Activated CD8-positive, alpha-beta memory T cell treated with anti-CD3 and anti-CD28 coated beads, Interleukin-2, amount 50 U/mL, for 4 hours (primary cell): ENCODE results near the gene LINC01488.

ENCODE experiments used
- DNase-seq: peaks from one replicate; pipeline ENCODE4 v3.0.0-alpha.2; 2020

Gene LINC01488

GRCh38 chr11:69446108-69446507 lies 35.4 kb upstream of the LINC01488 start:
- DNase-seq = no peak

DNA sequence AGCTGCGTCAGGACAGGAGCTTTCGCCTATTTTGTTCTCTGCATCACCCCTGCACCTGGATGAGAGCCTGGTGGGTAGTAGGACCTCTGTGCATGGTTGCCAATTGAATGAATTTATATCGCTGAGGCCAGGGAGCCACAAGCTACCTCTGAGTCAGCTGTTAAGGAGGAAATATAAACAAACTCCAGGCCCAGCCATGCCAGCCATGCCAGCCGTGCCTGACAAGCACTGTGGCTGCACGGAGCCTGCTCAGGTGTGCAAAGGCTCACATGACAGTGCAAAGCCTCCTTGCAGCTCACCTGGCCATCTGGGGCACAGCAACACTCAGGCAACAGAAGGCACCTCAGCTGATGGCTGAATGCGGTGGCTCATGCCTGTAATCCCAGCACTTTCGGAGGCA lies 33.7 kb upstream of the LINC01488 start:
- DNase-seq = no peak

DNA sequence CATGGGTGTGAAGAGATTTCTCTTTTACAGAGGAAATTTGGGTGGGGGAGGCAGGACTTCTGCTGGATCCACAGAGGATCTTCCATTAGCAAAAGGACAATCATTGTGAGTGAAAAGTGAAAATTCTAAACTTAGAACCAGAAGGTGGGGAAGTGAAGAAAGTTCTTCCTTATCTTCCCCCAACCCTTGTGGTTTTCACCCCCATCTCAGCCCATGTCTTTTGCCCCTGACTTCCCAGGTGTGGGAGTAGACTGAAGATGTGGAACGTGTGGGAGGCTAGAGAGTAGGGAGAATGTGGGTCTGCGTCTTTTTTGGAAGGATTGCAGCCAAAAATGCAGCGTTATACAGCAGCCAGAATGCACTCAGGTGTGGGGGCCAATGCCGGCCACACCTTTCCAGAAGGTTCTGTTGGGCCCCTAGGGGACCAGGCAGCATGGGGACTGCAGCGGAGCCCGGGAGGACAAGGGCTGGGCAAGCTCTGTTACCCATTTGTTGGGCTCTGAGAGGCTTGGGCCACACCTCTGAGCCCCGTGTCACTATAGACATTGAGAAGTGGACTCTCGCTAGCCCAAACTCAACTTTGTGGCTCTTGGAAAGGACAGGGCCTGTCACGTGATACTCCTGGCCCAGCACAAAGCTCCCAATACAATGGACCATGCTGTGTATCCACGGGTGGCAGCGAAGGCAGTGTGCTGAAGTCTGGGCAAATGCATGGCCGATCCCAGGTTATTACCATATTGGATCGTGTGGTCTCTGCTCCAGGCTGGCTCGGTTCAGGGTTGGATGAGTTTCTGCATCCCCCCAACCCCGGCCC lies 32.8 kb upstream of the LINC01488 start:
- no peak for DNase-seq

DNA sequence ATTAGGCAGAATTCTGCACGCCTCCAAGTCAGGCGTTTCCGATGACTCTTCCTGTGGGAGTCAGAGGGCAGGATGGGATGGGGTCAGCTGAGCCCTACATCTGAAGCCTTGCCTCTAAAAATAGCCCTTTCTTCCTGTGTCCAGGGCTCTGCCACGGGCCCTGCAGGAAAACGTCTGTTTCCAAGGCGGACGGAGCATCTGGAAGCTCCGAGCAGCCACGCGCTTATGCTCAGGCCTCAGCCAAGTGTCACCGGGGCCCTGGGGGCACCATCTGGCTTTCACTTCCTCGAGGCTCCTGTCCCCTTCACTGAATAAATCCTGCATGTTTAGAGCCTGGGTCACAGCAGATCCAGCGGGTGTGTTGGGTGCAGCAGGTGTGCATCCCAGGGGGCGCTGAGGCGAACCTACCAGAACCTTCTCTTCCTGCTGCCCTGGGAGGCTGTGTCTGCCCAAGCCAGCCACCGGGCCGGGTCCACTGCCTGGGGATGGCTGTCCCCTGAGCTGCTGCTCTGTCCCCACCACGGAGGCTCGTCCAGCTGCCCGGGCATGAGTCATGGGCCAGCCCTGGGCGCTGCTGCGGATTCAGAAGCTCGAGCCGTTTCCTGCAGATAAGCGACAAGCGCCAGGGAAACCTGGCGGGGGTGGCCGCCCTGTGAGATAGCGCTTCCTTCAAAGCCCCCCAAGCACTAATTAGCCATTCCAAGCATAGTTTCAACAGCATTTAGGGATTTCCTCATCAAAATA lies 32.0 kb upstream of the LINC01488 start:
- no peak for DNase-seq

- DNase-seq = no peak
These were observed 31.2 kb upstream of the LINC01488 start for GRCh38 chr11:69450064-69450856.

GRCh38 chr11:69450857-69451220 lies 30.6 kb upstream of the LINC01488 start:
- DNase-seq = no peak

DNA sequence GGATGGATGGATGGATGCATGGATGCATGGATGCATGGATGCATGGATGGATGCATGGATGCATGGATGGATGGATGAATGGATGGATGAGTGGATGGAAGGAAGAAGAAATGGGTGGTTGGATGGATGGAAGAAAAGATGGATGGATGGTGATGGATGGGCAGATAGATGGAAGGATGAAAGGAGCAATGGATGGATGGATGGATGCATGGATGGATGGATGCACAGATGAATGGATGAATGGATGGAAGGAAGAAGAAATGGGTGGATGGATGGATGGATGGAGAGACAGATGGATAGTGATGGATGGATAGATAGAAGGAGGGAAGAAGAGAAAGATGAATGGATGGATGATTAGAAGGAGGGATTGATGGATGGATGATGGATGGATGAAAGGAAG lies 30.2 kb upstream of the LINC01488 start:
- DNase-seq = no peak

- no peak for DNase-seq
These were observed 29.1 kb upstream of the LINC01488 start for GRCh38 chr11:69452206-69452987.

DNA sequence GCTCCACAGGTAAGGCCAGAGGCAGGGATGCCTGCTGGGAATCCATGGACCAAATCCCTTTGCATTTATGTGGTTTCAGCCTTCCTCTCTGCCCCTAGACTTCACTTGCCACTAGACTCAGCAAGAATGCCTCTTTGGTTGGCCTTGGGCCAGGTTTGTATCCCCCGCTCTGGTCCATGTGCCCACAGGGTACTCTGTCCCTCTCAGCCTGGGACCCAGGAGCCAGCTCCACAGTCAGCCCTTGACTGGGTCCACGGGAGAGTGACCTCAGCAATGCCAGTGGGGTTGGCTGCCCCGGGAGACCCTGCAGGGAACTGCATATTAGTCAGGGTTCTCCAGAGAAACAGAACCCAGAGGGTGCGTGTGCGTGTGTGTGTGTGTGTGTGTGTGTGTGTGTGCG lies 28.3 kb upstream of the LINC01488 start:
- DNase-seq = no peak

DNA sequence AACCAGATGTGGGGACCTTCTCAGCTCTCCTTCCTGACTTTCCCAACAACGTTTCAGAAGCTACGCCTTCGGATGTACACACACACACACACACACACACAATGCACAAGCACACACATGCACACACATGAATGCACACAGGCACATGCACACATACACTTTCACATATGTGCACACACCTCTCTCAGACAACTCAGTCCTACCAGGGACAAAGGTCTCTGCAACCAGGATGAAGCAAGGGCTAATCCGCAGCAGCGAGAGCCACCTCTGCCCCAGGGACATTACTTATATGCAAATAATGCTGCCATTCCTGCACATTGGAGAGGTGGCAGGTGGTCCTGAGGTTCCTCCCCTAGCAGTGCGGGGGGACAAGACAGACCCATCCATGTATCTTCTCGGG lies 27.4 kb upstream of the LINC01488 start:
- no peak for DNase-seq

DNA sequence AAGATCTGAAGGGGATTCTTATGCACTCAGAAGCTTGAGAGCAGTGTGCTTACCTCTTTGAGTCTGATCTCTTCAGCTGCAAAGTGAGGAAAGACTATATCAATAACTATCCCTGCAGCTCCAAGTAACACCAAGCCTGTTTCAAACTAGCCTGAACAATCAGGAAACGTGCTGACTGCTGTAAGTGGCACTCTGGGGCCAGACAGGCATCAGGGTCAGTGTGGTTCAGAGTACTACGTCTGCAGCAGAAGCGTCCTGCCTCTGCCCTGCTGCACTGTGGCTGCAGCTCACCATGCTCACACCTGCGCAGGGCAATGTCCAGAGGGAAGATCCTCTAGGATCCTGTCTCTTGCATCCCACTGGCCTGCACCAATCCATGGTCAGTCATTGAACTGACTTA lies 25.5 kb upstream of the LINC01488 start:
- no peak for DNase-seq

- DNase-seq = no peak
These were observed 24.8 kb upstream of the LINC01488 start for GRCh38 chr11:69456712-69457111.

DNA sequence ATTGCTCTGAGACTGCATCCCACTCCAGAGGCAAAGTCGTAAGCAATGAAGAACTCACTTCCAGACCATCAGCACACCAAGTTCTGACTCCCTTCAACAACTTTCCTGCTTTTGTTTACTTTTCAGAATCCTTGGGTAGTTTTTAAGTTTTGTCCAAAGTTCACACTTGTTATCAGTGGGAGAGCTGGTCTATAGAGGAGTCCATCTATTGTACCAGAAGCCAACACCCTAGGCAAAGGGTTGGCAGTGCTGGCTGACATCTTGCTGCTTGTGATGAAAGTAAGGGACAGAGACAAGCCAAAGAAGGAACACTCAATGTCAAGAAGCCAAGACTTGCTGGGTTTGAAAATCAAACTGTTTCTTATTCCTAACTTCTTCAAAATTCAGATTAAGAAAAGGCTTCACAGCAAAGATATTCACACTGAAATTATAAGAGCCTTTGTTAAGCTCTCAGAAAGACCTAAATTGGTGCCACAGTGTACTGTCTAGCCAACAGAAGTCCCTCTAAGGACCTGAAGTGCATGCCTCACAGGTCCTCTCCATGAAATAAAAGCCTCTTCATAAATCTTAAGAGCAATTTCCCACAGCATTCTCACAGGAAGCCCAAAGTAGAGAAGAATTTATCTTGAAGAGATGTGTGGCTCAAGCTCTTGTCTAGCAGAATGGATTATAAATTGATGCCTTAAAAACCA lies 21.5 kb upstream of the LINC01488 start:
- no peak for DNase-seq

DNA sequence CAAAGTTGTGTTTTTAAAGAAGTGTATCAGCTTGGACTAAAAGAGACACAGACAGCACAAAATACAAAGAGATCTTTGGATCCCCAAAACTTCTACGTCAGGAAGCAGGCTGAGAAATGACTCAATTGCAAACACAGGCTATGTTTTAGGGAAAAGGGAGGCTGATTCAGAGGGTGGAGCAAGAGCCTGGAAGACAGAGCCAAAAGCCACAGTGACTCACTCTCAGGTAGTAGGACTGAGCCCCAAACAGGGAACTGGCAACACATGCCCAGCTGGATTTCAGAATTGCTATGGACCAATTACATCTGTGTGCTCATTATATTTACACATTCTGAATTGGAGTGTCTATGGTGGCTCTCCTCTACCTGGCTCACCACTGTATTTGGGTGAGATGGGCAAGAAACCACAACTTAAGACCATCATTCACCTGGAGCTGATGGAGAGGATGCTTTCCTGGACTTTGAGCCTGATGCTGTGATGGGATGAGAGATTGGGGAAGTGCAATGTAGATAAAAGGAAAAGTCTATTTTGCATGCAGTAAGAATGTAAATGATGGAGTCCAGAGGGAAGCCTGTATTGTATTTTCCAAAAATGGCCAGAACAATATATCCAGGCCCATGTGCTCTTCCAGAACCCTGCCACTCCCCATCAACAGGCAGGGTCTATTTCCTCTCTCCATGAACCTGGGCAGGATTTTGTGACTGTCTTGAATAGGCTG lies 20.8 kb upstream of the LINC01488 start:
- no peak for DNase-seq

GRCh38 chr11:69461272-69461962 lies 20.0 kb upstream of the LINC01488 start:
- DNase-seq = no peak

GRCh38 chr11:69462106-69462951 lies 19.1 kb upstream of the LINC01488 start:
- DNase-seq = no peak

DNA sequence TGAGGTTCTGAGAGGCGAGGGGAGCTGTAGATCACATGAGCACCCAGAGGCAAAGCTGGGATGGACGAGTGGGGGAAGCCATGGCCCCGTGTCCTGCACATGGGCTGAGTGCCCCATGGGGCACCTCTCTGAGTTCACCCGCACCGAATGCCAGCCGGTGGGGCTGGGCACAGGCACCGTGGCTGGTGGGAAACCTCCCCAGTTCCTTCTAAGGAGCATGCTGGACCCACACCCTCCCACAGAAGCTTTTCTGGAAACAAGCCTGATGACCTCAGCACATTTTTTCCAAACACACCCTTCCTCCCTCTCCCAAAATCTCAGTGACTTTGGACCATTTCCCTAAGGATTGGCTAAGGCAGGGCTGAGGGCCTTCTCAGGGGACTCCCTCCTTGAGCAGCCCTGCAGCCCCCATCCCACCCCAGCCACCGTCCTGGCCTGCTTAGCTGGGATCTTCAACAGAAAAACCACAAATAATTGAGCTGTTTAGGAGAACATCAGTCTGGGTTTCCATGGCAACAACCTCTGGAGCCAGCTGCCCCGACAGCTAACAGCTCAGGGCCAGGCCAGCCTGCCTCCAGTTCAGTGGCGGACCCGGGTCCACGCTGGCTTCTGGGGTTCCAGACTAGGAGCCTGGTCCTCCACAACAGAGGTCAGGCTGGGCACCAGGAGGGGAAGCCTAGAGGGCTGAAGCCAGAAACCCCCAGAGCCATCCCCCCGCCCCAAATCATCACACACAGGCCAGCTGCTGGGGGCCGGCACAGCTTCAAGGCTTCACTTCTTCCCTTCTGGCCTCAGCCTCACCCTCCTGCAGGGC lies 18.1 kb upstream of the LINC01488 start:
- DNase-seq = no peak

DNA sequence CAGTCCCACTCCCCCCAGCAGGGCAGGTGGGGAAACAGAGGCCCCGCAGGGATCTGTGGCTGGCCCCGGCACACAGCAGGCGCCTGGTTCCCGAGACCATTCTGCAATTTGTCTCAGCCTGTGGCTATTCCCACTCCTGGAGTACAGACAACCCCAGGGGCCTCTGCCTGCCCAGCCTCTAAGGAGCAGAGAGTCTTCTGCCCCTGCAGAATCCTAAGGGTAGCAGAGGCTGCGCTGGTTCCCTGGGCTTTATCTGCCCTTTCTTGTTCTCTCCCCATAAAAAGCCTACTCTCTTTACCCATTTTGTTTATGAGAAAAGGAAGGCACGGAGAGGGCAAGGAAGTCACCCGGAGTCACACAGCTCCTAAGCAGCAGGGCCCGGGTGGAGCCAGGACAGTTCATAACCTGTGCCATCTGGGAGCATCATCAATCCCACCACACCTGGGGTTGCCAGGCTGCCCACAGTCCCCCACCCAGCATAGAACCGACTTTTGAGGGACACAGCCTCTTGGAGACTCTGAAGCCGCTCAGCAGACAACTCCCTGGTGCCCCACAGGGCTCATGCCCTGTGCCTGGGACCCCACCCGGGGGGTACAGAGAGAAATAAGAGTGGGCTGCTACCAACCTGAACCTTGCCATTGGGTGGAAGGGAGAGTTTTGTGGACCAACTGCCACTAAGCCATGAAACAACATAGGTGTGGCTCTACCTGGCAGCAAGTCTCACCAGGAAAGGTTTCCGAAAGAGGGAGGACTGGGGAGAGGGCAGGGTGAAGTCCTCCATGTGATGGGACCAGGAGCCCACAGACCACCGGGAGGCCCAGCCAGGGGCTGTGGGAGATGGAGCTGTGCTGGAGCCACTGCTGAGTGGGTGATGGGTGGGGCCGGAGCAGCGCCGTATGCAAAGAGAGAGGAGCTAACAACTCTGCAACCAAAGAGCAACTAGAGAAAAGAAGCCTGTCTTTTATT lies 17.2 kb upstream of the LINC01488 start:
- DNase-seq = no peak
